ENCODE data around the gene PIGH.

GRCh38 chr14:67559639-67560038, 40.4 kb downstream of the PIGH start:
- no peak for TF ChIP-seq CTCF (IDR thresholded peaks at IDR 0.05)
- TF ChIP-seq POLR2A (IDR thresholded peaks at IDR 0.05) = no peak
- TF ChIP-seq EP300 (IDR thresholded peaks at IDR 0.05) = no peak
